HFF-Myc (cell line): Measurements from ENCODE around the gene KLHDC3.

Experiments
- DNase-seq: peaks from one replicate; pipeline ENCODE4 v3.0.0-alpha.2; 2011; ENCODE audit warnings: low read depth; ENCODE audit errors: extremely low read depth
- H3K4me3 ChIP-seq: replicated peaks from 2 replicates; pipeline ENCODE4 v1.5.1; 2011; ENCODE audit warnings: low read depth, mild to moderate bottlenecking, control low read depth, low read length
- CTCF ChIP-seq: IDR thresholded peaks from 2 replicates; pipeline ENCODE4 v1.5.1; 2012; ENCODE audit warnings: mild to moderate bottlenecking, low read depth, low read length, control low read depth; ENCODE audit errors: missing control alignments

The KLHDC3 gene

DNA sequence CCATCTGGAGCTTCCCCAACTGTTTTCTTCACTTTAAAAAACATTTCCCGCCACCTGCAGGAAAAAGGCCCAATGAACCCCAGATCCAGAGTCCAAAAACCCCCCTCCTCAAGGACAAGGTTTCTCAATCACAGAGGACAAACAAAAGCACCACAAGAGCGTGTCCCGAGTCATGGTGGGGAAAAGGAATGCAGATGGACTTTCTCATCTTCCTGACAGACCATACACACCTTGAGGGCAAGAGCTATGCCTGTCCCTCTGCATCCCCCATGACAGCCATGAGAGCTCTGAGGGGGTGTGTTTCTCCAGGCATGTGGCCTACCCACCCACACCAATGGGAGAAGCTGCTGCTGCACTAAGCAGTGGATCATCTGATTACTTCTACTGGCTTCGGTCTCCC is 44.1 kb upstream of the KLHDC3 start:
- no peak overlapping the region for H3K4me3 ChIP-seq
- TF ChIP-seq CTCF: no peak
- DNase-seq: no peak

GRCh38 chr6:42970871-42971612 is 43.0 kb upstream of the KLHDC3 start:
- no peak for TF ChIP-seq CTCF
- DNase-seq: no peak
- H3K4me3 ChIP-seq: no peak overlapping the region

DNA sequence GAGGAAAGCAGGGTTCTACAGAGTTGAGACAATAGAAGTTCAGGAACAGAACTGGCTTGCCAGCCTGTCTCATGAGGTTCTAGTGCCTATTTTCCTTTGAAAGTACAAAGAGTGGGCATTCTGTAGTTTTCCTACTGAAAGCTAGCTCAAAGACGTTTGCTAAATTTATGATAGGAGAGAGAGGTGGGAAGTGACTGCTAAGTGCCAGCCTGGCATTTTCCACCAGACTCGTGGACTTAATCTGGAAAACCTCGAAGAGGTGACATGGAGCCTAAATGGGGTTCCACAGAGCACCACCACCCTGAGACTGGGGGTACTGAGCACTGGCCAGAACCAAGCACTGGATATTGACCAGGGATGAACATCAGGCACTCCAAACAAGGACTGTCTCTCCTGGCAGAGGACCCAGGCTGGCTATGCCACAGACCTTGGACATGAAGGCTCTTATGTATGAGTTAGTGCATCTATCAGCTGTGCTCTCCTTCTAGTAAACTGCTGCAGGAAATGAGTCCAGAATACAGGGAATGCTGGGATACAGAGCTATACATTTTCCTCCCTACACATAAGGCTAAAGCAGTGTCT is 42.2 kb upstream of the KLHDC3 start:
- TF ChIP-seq CTCF: no peak
- H3K4me3 ChIP-seq: no peak overlapping the region
- DNase-seq: no peak

DNA sequence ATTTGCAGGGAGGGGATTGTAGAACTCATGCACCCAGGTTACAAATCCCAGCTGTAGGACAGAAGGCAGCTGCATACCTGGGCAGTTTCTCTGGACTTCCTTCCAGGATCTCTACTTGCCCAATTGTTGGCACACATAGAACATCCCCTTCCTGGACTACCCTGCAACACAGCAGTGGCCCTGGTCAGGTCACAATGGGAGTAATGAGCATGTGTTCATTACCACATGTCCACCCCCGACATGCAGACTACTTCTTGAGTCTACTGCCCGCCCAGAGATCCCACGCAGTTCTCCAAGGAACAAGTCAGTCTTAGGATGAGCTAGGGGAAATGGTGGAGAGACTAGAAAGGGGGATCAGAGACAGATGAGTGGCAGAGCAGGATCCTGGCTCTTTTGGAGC is 40.1 kb upstream of the KLHDC3 start:
- H3K4me3 ChIP-seq: no peak overlapping the region
- no peak for DNase-seq
- no peak for TF ChIP-seq CTCF

- DNase-seq: no peak
- H3K4me3 ChIP-seq: no peak overlapping the region
- TF ChIP-seq CTCF: no peak
Observed at GRCh38 chr6:42974919-42975505, 39.0 kb upstream of the KLHDC3 start.

- H3K4me3 ChIP-seq: peak overlapping the region; percentile 76
- TF ChIP-seq CTCF: no peak
- no peak for DNase-seq
Observed at GRCh38 chr6:42978487-42978838, 35.6 kb upstream of the KLHDC3 start.
